Esophagus squamous epithelium (tissue), 4 donors: ENCODE results near the gene RAMACL.

Experiments
- POLR2A ChIP-seq, 4 donors: fragments of 450-650 bp; IDR thresholded peaks; one replicate each; pipeline ENCODE4 v1.6.1; 2017; ENCODE audit warnings: antibody characterized with exemption in 4 of 4, mild to moderate bottlenecking in 4 of 4, moderate library complexity in 3 of 4
- TF ChIP-seq, protein P1 (sequence below), 6 experiments: fragments of 450-650 bp in 4 of 6; fragments of 200-600 bp in 2 of 6; sonication (generic) in 2 of 6; IDR thresholded peaks; one replicate each; pipeline ENCODE4 v1.5.1; 2016 to 2019; ENCODE audit warnings: antibody characterized with exemption in 6 of 6, mild to moderate bottlenecking in 4 of 6, moderate library complexity in 4 of 6

GRCh38 chr6:166569206-166569605 is 17.3 kb downstream of the RAMACL start:
- TF ChIP-seq, protein P1, sequence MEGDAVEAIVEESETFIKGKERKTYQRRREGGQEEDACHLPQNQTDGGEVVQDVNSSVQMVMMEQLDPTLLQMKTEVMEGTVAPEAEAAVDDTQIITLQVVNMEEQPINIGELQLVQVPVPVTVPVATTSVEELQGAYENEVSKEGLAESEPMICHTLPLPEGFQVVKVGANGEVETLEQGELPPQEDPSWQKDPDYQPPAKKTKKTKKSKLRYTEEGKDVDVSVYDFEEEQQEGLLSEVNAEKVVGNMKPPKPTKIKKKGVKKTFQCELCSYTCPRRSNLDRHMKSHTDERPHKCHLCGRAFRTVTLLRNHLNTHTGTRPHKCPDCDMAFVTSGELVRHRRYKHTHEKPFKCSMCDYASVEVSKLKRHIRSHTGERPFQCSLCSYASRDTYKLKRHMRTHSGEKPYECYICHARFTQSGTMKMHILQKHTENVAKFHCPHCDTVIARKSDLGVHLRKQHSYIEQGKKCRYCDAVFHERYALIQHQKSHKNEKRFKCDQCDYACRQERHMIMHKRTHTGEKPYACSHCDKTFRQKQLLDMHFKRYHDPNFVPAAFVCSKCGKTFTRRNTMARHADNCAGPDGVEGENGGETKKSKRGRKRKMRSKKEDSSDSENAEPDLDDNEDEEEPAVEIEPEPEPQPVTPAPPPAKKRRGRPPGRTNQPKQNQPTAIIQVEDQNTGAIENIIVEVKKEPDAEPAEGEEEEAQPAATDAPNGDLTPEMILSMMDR (IDR thresholded peaks at IDR 0.05) = no peak
- TF ChIP-seq POLR2A (IDR thresholded peaks at IDR 0.05) = no peak
